Measurements from ENCODE around the gene CRYGA.

Gene CRYGA

GRCh38 chr2:208163489-208163888 lies at the start of gene CRYGA:
CRYGA (minus strand) TSS chr2:208163589; CDS start chr2:208163556, 33 bp downstream.
- no peak for DNase-seq (ENCODE audit: low spot score)

GRCh38 chr2:208210688-208211451 lies 47.5 kb upstream of the CRYGA start:
- no peak for DNase-seq (ENCODE audit: low spot score)

- no peak for DNase-seq (ENCODE audit: low spot score)
Measured at GRCh38 chr2:208208335-208209085, 45.1 kb upstream of the CRYGA start.

DNA sequence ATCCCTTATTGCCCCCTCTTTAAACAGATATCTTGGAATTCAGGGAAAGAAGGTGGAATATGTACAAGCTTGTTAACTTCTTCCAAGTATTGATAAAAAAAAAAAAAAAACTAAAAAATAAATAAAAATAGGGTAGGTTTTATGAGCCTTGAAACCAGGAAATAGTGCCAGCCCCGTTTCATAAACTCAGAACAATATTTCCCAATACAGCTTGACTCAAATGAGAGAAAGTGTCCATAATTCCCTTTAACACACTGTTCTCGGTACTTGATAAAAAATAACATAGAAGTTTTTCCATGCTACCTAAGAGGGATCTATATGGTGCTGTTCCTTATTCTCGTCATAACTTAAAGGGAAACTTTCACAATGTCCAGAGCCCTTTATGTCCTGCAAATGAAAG lies 44.4 kb upstream of the CRYGA start:
- no peak for DNase-seq (ENCODE audit: low spot score)

DNA sequence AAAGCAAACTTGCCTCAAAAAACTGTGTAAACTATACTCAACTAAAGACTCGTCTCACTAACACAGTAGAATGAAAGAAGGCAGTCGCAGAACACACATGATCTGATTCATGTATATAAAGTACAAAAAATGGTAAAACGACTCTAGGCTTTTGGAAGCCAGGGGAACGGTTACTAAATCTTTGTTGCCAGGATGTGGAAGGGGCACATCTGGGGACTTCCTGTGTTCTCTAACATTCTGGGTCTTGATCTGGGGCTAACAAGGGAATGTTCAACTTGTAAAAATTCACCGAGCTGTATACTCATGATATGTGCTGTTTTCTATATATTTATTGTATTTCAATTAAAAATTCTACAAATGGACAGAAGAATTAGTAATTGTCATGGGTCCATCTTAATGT lies 40.8 kb upstream of the CRYGA start:
- DNase-seq (ENCODE audit: low spot score) = no peak

GRCh38 chr2:208195531-208195930 lies 32.1 kb upstream of the CRYGA start:
- DNase-seq (ENCODE audit: low spot score) = no peak

- no peak for DNase-seq (ENCODE audit: low spot score)
Measured at GRCh38 chr2:208192611-208193236, 29.3 kb upstream of the CRYGA start.

DNA sequence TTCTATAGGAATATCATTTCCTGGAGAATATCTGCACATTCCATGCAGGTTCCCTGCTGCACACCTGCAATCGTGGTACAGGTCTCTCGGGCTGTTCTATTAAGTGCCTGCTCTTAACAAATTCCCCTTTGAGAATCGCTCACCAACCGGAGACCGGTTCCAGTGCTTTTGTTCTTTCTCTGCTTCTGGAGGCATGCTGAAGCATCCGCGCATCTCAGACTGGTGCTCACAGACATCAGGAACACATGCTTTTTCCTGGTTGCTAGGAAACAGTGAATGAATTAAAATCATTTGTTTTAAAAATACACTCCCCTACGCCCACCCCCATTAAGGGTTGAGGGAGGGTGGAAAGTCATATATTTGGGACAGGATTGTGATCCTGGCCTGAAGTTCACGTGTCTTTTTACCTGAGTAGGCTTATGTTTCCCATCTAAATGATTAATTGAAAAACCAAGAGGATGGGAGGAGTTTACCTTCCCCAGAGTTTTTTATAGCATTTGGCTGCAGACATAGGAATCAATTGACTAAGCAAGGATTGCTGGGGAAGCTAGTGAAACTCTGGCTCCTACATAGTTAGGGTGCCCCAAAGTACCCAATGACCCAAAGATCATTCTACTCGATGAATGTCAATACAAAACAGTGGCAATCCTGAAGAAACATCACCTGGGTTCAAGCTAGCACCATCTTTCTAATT lies 26.6 kb upstream of the CRYGA start, which contains the start of gene C2orf80:
C2orf80 (minus strand) TSS at position 221 of the 694 bp plus-strand sequence. CDS start 3,044 bp downstream, outside the sequence.
- DNase-seq (ENCODE audit: low spot score) = no peak

DNA sequence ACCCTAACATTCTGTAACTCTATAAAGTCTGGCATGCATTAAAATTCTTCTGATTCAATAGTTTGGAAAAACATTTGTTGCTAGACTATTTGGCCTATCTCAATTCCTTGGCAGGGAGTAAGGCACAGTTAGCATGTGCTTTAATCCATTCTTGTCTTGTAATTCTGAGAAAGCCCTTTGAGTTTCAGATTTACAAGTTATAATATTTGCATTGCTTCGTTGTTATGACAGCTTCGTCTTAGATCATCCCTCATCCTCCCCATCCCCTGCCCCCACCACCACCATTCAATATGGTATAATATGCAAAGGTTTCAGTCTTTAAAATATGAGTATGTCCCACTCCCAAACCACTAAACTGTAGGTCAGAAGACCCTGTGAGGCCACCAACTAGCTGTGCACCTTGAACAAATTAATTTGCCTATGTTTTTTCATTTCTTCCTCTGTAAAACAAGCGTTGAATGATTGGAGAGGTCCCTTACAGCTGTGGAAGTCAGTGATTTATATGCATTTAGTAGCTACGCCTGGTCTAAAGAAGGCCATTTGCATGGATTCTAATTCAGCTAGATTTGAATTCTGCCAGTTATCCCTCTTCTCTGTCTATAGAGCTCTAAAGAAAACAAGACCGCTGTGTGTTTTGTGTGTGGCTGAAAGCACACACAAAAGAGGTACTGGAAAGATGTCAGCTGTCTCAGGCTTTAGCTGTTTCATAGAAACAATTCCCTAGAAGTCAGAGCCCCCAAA lies 25.9 kb upstream of the CRYGA start:
- no peak for DNase-seq (ENCODE audit: low spot score)

- DNase-seq (ENCODE audit: low spot score) = no peak
Measured at GRCh38 chr2:208186893-208187292, 23.5 kb upstream of the CRYGA start.

DNA sequence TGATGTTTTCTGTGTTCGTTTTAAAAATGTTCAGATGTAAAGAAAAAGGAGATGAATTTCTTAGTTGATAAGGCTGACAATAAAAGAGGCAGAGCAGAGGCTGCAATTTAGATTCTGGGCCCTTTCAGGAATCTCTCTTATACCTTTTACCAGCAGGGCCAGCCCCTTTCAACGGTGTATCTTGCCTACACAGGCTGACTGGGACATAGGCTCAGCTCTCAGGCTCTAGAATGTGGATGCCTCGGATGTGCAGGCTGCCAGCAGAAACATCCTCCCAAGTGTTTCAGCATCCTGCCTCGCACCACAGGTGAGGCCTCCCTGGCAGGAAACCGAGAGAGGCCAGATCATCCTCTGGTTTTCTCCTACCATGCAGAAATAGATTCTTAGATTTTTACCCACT lies 23.1 kb upstream of the CRYGA start:
- no peak for DNase-seq (ENCODE audit: low spot score)

DNA sequence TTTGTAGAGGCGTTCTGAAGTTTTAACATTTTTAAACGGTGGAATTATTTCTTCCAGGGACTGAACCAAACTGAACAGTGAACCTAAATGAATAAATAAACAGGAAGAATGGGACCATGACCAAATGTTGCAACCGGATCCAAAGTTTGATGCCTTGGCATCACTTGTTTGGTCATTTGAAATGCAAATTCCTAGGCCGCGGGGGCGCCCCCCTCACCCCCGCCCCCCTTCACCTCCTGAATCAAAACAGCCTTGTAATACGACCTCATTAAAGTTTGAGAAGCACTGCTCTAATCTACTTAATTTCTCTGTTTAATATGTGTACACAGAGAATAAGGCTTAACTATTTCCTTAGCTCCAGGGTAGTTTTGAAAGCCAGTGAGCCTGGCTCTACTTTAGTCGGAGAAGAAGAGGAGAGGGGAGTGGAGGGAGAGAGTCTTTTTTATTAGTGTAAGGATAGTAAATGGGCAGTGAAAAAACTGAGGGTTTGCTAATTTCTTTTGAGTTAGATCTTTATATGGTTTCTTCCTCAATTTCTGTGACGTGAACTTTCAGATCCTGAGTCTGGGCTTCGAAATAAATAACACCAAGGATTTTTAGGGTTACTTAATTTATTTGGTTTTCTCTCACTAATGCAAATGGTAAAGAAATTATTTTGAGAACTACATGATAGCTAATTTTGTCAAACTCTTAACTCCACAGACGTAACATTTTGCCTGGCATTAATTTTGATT lies 20.8 kb upstream of the CRYGA start:
- DNase-seq (ENCODE audit: low spot score) = no peak

DNA sequence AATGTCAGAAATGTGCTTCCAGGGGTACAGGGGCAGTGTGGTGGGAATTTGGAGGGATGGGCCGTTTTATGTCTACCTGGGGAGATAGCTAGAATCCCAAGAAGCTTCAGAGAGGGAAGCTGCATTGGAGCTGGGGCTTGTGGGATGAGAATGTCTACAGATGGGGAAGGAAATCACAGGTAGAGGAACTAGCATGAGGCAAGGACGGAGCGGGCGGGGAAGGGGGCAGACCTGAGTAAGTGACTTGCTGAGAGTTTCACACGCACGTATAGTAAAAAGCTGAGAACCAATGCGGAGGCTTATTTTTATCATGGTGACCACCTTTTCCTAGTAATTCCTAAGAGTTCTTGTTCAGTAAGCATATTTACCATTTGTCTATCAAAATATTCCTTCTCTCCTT lies 20.1 kb upstream of the CRYGA start:
- DNase-seq (ENCODE audit: low spot score) = no peak

GRCh38 chr2:208182835-208183234 lies 19.4 kb upstream of the CRYGA start:
- DNase-seq (ENCODE audit: low spot score) = no peak

DNA sequence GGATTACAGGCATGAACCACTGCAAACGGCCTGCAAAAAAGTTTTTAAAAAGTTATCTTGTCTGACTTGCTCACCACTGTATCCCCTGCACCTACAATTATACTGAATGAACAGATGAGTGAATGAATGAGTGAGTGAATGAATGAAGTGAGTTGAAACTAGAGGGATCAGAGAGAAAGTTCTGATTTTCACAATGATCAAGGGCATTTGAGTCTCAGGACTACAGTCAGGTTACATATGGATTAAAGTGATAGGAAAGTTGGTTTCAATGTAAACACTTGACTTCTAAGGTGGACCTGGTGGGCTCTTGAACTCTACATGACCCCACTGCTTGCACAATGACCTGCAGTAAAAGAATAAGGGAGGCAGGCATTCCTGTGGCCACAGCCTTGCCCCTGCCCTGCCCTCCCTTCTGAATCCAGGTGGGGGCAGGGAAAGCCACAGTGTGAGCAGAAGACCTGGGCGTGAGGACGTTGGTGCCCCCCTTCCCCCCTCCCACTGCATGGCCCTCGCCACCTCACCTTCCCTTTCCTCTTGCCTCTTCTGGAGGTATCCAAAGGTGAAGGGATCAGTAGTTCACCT lies 15.7 kb upstream of the CRYGA start:
- no peak for DNase-seq (ENCODE audit: low spot score)

GRCh38 chr2:208175840-208176153 lies 12.4 kb upstream of the CRYGA start:
- DNase-seq (ENCODE audit: low spot score) = no peak

DNA sequence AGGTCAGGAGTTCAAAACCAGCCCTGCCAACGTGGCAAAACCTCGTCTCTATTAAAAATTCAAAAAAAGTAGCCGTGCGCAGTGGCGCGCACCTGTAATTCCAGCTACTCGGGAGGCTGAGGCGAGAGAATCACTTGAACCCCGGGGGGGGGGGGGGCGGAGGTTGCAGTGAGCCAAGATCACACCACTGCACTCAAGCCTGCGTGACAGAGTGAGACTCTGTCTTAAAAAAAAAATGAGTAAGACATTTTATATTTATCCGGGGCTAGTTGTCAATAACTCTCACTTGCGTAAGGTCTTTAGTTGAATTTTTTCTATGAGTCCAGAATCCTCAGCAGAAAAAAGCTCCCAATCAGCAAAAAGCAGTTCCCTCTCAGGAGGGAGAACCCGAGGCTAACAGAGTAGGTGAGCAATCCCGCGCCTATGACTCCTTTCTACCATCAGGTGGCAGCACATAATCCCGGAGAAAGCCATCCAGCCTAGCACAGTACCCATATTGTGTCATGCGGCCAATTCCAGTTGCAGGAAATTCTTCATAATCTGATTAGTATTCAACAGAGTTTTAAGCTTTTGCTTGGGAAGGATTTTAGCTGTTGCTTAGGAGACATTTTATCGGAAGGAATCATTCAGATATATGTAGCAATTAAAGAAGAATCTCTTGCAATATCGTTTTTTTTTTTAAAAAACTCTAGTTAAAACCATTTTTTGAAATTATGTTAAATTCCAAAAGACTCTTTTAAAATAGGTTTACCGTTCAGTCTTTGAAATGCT lies 11.9 kb upstream of the CRYGA start:
- DNase-seq (ENCODE audit: low spot score) = peak; percentile 79

DNA sequence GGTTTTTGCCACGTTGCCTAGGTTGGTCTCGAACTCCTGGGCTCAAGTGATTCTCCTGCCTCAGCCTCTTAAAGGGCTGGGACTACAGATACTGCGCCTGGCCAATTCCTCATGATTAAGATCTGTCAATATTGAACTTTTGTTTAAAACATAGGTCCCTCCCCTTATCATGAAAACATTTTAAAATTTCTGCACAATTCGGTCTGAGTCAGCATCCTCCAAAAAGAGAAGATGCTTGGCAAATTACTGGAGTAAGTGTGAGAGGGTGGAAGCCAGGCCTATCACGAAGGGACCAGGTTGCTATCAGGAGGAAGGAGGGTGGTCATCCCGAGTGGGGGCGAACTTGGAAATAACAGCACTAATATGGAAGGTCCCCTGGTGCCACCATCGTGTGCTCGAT lies 10.8 kb upstream of the CRYGA start:
- no peak for DNase-seq (ENCODE audit: low spot score)

- no peak for DNase-seq (ENCODE audit: low spot score)
Measured at GRCh38 chr2:208172125-208172524, 8.7 kb upstream of the CRYGA start.
